Measurements from ENCODE around the gene SAE1. TPM values are rescaled to one million over a fixed set of nuclear protein-coding genes. Genes with fewer than 3 reads are reported as not detected.

SAE1 gene
- total RNA-seq, 1 donor from 2014 or later: 151 TPM

GRCh38 chr19:47228168-47228936, 97.7 kb downstream of the SAE1 start:
- peaks cover 12% of the 10 kb centered on the region for H3K36me3 Mint-ChIP-seq (ENCODE audit: low read depth)
- peaks cover 28% of the 10 kb centered on the region for H3K4me1 Mint-ChIP-seq
- H3K9me3 Mint-ChIP-seq: no peaks in the 10 kb centered on the region
- no peaks in the 10 kb centered on the region for H3K27me3 Mint-ChIP-seq
- DNase-seq: peak; percentile 88
- H3K27ac Mint-ChIP-seq: no peak overlapping the region
- intact Hi-C loops (cut with micrococcal nuclease): loop anchor here (5.0 kb wide), 1 partner anchor 96 kb away; the partner anchor contains the start of gene SAE1
- peak overlapping the region; percentile 88 for H3K4me3 Mint-ChIP-seq

- no peak overlapping the region for H3K27ac Mint-ChIP-seq
- no peaks in the 10 kb centered on the region for H3K9me3 Mint-ChIP-seq
- peaks cover 28% of the 10 kb centered on the region for H3K4me1 Mint-ChIP-seq
- H3K36me3 Mint-ChIP-seq (ENCODE audit: low read depth): peaks cover 10% of the 10 kb centered on the region
- H3K4me3 Mint-ChIP-seq: no peak overlapping the region
- intact Hi-C loops (cut with micrococcal nuclease): loop anchor here (5.0 kb wide), 1 partner anchor 97 kb away; the partner anchor contains the start of gene SAE1
- H3K27me3 Mint-ChIP-seq: no peaks in the 10 kb centered on the region
- peak; percentile 83 for DNase-seq
These were observed 98.5 kb downstream of the SAE1 start for GRCh38 chr19:47228937-47229675.

- H3K36me3 Mint-ChIP-seq (ENCODE audit: low read depth): peaks cover 10% of the 10 kb centered on the region
These were observed 99.0 kb downstream of the SAE1 start for GRCh38 chr19:47229676-47230053.

GRCh38 chr19:47230054-47230920, 99.7 kb downstream of the SAE1 start:
- H3K36me3 Mint-ChIP-seq (ENCODE audit: low read depth): peaks cover 9% of the 10 kb centered on the region
- H3K4me3 Mint-ChIP-seq: peak overlapping the region; percentile 30
- H3K27me3 Mint-ChIP-seq: no peaks in the 10 kb centered on the region
- no peaks in the 10 kb centered on the region for H3K9me3 Mint-ChIP-seq
- DNase-seq: peak; percentile 95
- intact Hi-C loops (cut with micrococcal nuclease): loop anchor here (2.0 kb wide), 2 partner anchors 19 to 45 kb away; partner anchors contain the start of gene INAFM1
- H3K27ac Mint-ChIP-seq: no peak overlapping the region
- H3K4me1 Mint-ChIP-seq: peaks cover 28% of the 10 kb centered on the region

More at GRCh38 chr19:47229676-47230053, 99.0 kb downstream of the SAE1 start:
- Mint-ChIP-seq H3K4me1 (peaks cover 28% of the 10 kb centered on the region), H3K9me3 (no peaks in the 10 kb centered on the region), H3K27ac (no peak overlapping the region), H3K27me3 (no peaks in the 10 kb centered on the region), H3K4me3 (no peak overlapping the region)
- peak; percentile 78 for DNase-seq
- intact Hi-C loops (cut with micrococcal nuclease): loop anchor here (2.0 to 5.0 kb wide), 3 partner anchors 19 to 97 kb away; partner anchors contain the start of genes INAFM1 and SAE1

- peak within 1 kb of the TSS; percentile 87 for H3K27ac Mint-ChIP-seq
- peak within 1 kb of the TSS; percentile 84 for H3K4me3 Mint-ChIP-seq
- H3K36me3 Mint-ChIP-seq (ENCODE audit: low read depth): peaks cover 4% of the 10 kb centered on the region
- DNase-seq: no peak
- intact Hi-C loops (cut with micrococcal nuclease): loop anchor here (1.0 to 2.0 kb wide), 5 partner anchors 10 to 82 kb away; partner anchors contain the start of gene INAFM1
- peaks cover under 1% of the 10 kb centered on the region for H3K27me3 Mint-ChIP-seq
- peaks cover 23% of the 10 kb centered on the region for H3K4me1 Mint-ChIP-seq
- H3K9me3 Mint-ChIP-seq: no peaks in the 10 kb centered on the region
These were observed 100.2 kb downstream of the SAE1 start, which contains the start of gene BBC3 for GRCh38 chr19:47230921-47231214. Gene BBC3 (minus strand): TSS chr19:47231199. CDS start chr19:47228431, 2,768 bp downstream.

- Mint-ChIP-seq H3K4me3 (peak overlapping the region; percentile 84), H3K27me3 (peaks cover 2% of the 10 kb centered on the region), H3K4me1 (peaks cover 23% of the 10 kb centered on the region), H3K9me3 (no peaks in the 10 kb centered on the region), H3K27ac (peak overlapping the region; percentile 87), H3K36me3 (ENCODE audit: low read depth) (peaks cover 4% of the 10 kb centered on the region)
- DNase-seq: peak; percentile 98
- intact Hi-C loops (cut with micrococcal nuclease): loop anchor here (1.0 to 2.0 kb wide), 5 partner anchors 10 to 82 kb away; partner anchors contain the start of gene INAFM1
These were observed 100.8 kb downstream of the SAE1 start for GRCh38 chr19:47231215-47232054.

- Mint-ChIP-seq H3K27ac (peak overlapping the region; percentile 87), H3K27me3 (peaks cover 2% of the 10 kb centered on the region), H3K9me3 (no peaks in the 10 kb centered on the region), H3K4me3 (peak overlapping the region; percentile 84), H3K36me3 (ENCODE audit: low read depth) (no peaks in the 10 kb centered on the region), H3K4me1 (peaks cover 17% of the 10 kb centered on the region)
- DNase-seq: peak; percentile 79
- intact Hi-C loops (cut with micrococcal nuclease): no loop called here
These were observed 102.0 kb downstream of the SAE1 start for GRCh38 chr19:47232422-47233211.

GRCh38 chr19:47236072-47236675, 105.5 kb downstream of the SAE1 start:
- Mint-ChIP-seq H3K27ac (no peak overlapping the region), H3K9me3 (no peaks in the 10 kb centered on the region), H3K4me1 (peaks cover 25% of the 10 kb centered on the region), H3K36me3 (ENCODE audit: low read depth) (no peaks in the 10 kb centered on the region), H3K27me3 (peaks cover 5% of the 10 kb centered on the region), H3K4me3 (no peak overlapping the region)
- DNase-seq: no peak
- intact Hi-C loops (cut with micrococcal nuclease): no loop called here

- H3K27ac Mint-ChIP-seq: peak overlapping the region; percentile 54
- H3K36me3 Mint-ChIP-seq (ENCODE audit: low read depth): no peaks in the 10 kb centered on the region
- peaks cover 5% of the 10 kb centered on the region for H3K27me3 Mint-ChIP-seq
- H3K4me3 Mint-ChIP-seq: peak overlapping the region; percentile 76
- H3K4me1 Mint-ChIP-seq: peaks cover 18% of the 10 kb centered on the region
- intact Hi-C loops (cut with micrococcal nuclease): no loop called here
- no peaks in the 10 kb centered on the region for H3K9me3 Mint-ChIP-seq
- peak; percentile 69 for DNase-seq
These were observed 108.5 kb downstream of the SAE1 start for GRCh38 chr19:47239152-47239551.

- H3K4me3 Mint-ChIP-seq: peak overlapping the region; percentile 41
- no peaks in the 10 kb centered on the region for H3K9me3 Mint-ChIP-seq
- peaks cover 5% of the 10 kb centered on the region for H3K27me3 Mint-ChIP-seq
- peaks cover 23% of the 10 kb centered on the region for H3K4me1 Mint-ChIP-seq
- H3K27ac Mint-ChIP-seq: no peak overlapping the region
- intact Hi-C loops (cut with micrococcal nuclease): loop anchor here (10.0 kb wide), 1 partner anchor 205 kb away; no protein-coding TSS in a partner anchor
- DNase-seq: peak; percentile 87
- no peaks in the 10 kb centered on the region for H3K36me3 Mint-ChIP-seq (ENCODE audit: low read depth)
These were observed 109.1 kb downstream of the SAE1 start for GRCh38 chr19:47239610-47240296.

- DNase-seq: peak; percentile 57
- H3K4me3 Mint-ChIP-seq: peak overlapping the region; percentile 41
- H3K27me3 Mint-ChIP-seq: peaks cover 5% of the 10 kb centered on the region
- intact Hi-C loops (cut with micrococcal nuclease): loop anchor here (10.0 kb wide), 1 partner anchor 206 kb away; no protein-coding TSS in a partner anchor
- peaks cover 25% of the 10 kb centered on the region for H3K4me1 Mint-ChIP-seq
- H3K9me3 Mint-ChIP-seq: no peaks in the 10 kb centered on the region
- no peaks in the 10 kb centered on the region for H3K36me3 Mint-ChIP-seq (ENCODE audit: low read depth)
- H3K27ac Mint-ChIP-seq: no peak overlapping the region
These were observed 109.9 kb downstream of the SAE1 start for GRCh38 chr19:47240556-47240955.

Measured in activated CD4-positive, alpha-beta T cell treated with anti-CD3 and anti-CD28 coated beads, Interleukin-2, amount 10 ng/mL, durations not matched to agents 24 days and 14 days (primary cell).